B cell (primary cell): Measurements from ENCODE around the gene HAGHL.

ENCODE experiments used
- CTCF ChIP-seq: fragments of 200-600 bp; IDR thresholded peaks from one replicate; pipeline ENCODE4 v1.8.0; 2022; ENCODE audit warnings: antibody characterized with exemption, mild to moderate bottlenecking
- EZH2 ChIP-seq: IDR thresholded peaks from 2 replicates; pipeline ENCODE4 v1.6.1; 2012; ENCODE audit warnings: borderline replicate concordance, low read depth, mild to moderate bottlenecking, moderate library complexity, low read length; ENCODE audit not compliant: insufficient read depth, poor library complexity, severe bottlenecking

DNA sequence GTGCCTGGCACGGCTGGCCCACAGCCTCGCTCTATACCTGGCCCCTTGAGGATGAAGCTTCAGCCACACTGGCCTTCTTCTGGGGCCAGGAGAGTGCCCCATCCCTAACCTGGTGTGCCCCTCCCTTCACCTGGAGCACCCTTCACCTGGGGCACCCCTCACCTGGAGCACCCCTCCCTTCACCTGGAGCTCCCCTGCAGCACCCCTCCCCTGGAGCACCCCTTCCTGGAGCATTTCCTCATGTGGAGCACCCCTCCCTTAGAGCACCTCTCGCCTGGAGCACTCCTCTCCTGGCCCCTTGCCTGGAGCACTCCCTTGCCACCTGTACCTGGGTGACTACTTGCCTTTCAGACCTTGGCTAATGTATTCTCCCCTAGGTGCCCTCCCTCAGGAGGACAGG lies 18.9 kb upstream of the HAGHL start:
- no peak for TF ChIP-seq CTCF
- TF ChIP-seq EZH2: no peak
